Superior temporal gyrus (tissue), 1 donor: Measurements from ENCODE around the gene FLAD1.
"Not testable (repeated sequence)": the region's sequence is repeated elsewhere in the genome, so short reads cannot be mapped to it uniquely, and the experiment has no call there.

Experiments used
- DNase-seq: peaks from one replicate; pipeline ENCODE4 v3.0.0-alpha.2; 2016; ENCODE audit errors: extremely low spot score

Gene FLAD1

GRCh38 chr1:154969246-154969645, 13.9 kb upstream of the FLAD1 start:
- no peak for DNase-seq

GRCh38 chr1:154969860-154970452, 13.2 kb upstream of the FLAD1 start:
- DNase-seq: no peak

- peak; percentile 82 for DNase-seq
Observed at GRCh38 chr1:154970631-154971340, 12.4 kb upstream of the FLAD1 start, which contains the start of gene SHC1. Gene SHC1, minus strand, starts transcription at chr1:154970747. Its CDS starts 221 bp downstream, at chr1:154970526.

GRCh38 chr1:154971341-154971998, 11.7 kb upstream of the FLAD1 start:
- DNase-seq: no peak

- DNase-seq: no peak
Observed at GRCh38 chr1:154972213-154972516, 11.0 kb upstream of the FLAD1 start.

- DNase-seq: no peak
Observed at GRCh38 chr1:154972517-154973343, 10.4 kb upstream of the FLAD1 start.

- peak; percentile 82 for DNase-seq
Observed at GRCh38 chr1:154973344-154974101, 9.6 kb upstream of the FLAD1 start.

- DNase-seq: peak; percentile 100
Observed at GRCh38 chr1:154974102-154974807, 8.9 kb upstream of the FLAD1 start, which contains the start of gene CKS1B. Gene CKS1B, plus strand, starts transcription at chr1:154974681. Its CDS starts 65 bp downstream, at chr1:154974746.

- peak; percentile 98 for DNase-seq
Observed at GRCh38 chr1:154974808-154975408, 8.2 kb upstream of the FLAD1 start.

- no peak for DNase-seq
Observed at GRCh38 chr1:154975409-154976059, 7.6 kb upstream of the FLAD1 start.

- not testable (repeated sequence) for DNase-seq
Observed at GRCh38 chr1:154977762-154978161, 5.4 kb upstream of the FLAD1 start.

GRCh38 chr1:154978360-154978759, 4.8 kb upstream of the FLAD1 start:
- no peak for DNase-seq

GRCh38 chr1:154982341-154982740, 803 bp upstream of the FLAD1 start:
- peak; percentile 22 for DNase-seq

GRCh38 chr1:154983776-154984466, 777 bp downstream of the FLAD1 start:
- DNase-seq: no peak

GRCh38 chr1:154986736-154987135, 3.6 kb downstream of the FLAD1 start:
- not testable (repeated sequence) for DNase-seq

GRCh38 chr1:154987326-154987725, 4.2 kb downstream of the FLAD1 start:
- no peak for DNase-seq

GRCh38 chr1:154988058-154988954, 5.2 kb downstream of the FLAD1 start:
- DNase-seq: no peak
